GM21381 (cell line): ENCODE results near the gene AAMP.
"Not testable (repeated sequence)": the region's sequence is repeated elsewhere in the genome, so short reads cannot be mapped to it uniquely, and the experiment has no call there.

Experiments used
- ATAC-seq: cut with Tn5 transposase; IDR thresholded peaks from one replicate; pipeline ENCODE4 v1.9.1; 2021; ENCODE audit warnings: mild to moderate bottlenecking, moderate library complexity; ENCODE audit not compliant: unreplicated experiment

The AAMP gene

GRCh38 chr2:218275371-218276072 lies 5.6 kb upstream of the AAMP start:
- no peak for ATAC-seq

- no peak for ATAC-seq
Observed at GRCh38 chr2:218274586-218274985, 4.6 kb upstream of the AAMP start.

- ATAC-seq: no peak
Observed at GRCh38 chr2:218273908-218274249, 3.9 kb upstream of the AAMP start.

GRCh38 chr2:218273214-218273907 lies 3.4 kb upstream of the AAMP start:
- not testable (repeated sequence) for ATAC-seq

GRCh38 chr2:218272531-218273212 lies 2.7 kb upstream of the AAMP start:
- no peak for ATAC-seq

- ATAC-seq: no peak
Observed at GRCh38 chr2:218271865-218272530, 2.1 kb upstream of the AAMP start.

- ATAC-seq: no peak
Observed at GRCh38 chr2:218271487-218271797, 1.5 kb upstream of the AAMP start.

GRCh38 chr2:218270721-218271486 lies 967 bp upstream of the AAMP start:
- no peak for ATAC-seq

- no peak for ATAC-seq
Observed at GRCh38 chr2:218267259-218267658, 2.7 kb downstream of the AAMP start.

GRCh38 chr2:218266316-218266979 lies 3.5 kb downstream of the AAMP start:
- no peak for ATAC-seq

- no peak for ATAC-seq
Observed at GRCh38 chr2:218265626-218266025, 4.3 kb downstream of the AAMP start.

- ATAC-seq: no peak
Observed at GRCh38 chr2:218264773-218265561, 5.0 kb downstream of the AAMP start.

- ATAC-seq: no peak
Observed at GRCh38 chr2:218263817-218264641, 5.9 kb downstream of the AAMP start.

- no peak for ATAC-seq
Observed at GRCh38 chr2:218262631-218263586, 7.0 kb downstream of the AAMP start.

GRCh38 chr2:218262237-218262600 lies 7.7 kb downstream of the AAMP start:
- no peak for ATAC-seq

- no peak for ATAC-seq
Observed at GRCh38 chr2:218261423-218262236, 8.3 kb downstream of the AAMP start.
